Keratinocyte (primary cell): Measurements from ENCODE around the gene LAMA2. TPM values are rescaled to one million over a fixed set of nuclear protein-coding genes. Genes with fewer than 3 reads are reported as not detected.

Experiments used
- DNase-seq: peaks from one replicate; pipeline ENCODE4 v3.0.0-alpha.2; 2011; ENCODE audit warnings: low read depth, missing footprints, low spot score
- FAIRE-seq: peaks from 2 replicates; lab custom pipeline; 2011; peaks lifted over from hg19 to GRCh38; lab: Jason Lieb, UNC
- H2AFZ ChIP-seq: 2 replicates; pipeline ENCODE4 v1.6.0; 2012; ENCODE audit warnings: low read length, control low read depth, inconsistent platforms; ENCODE audit not compliant: control insufficient read depth
- H3K27ac ChIP-seq: 2 replicates; pipeline ENCODE4 v1.5.1; 2011; ENCODE audit warnings: low read length; ENCODE audit not compliant: control insufficient read depth, insufficient read depth
- H3K27me3 ChIP-seq: 3 replicates; pipeline ENCODE4 v1.6.0; 2011; ENCODE audit warnings: low read length; ENCODE audit not compliant: control insufficient read depth, insufficient read depth; ENCODE audit errors: extremely low read depth
- H3K36me3 ChIP-seq, 2 experiments: 2 replicates in 1 of 2; 3 replicates in 1 of 2; pipeline ENCODE4 v1.5.1; 2011; ENCODE audit warnings: low read length in 2 of 2, mild to moderate bottlenecking in 1 of 2; ENCODE audit not compliant: control insufficient read depth in 2 of 2, insufficient read depth in 2 of 2; ENCODE audit errors: extremely low read depth in 1 of 2
- H3K4me1 ChIP-seq: 3 replicates; pipeline ENCODE4 v1.5.1; 2011; ENCODE audit warnings: low read length; ENCODE audit not compliant: control insufficient read depth, insufficient read depth; ENCODE audit errors: extremely low read depth
- H3K4me2 ChIP-seq: 3 replicates; pipeline ENCODE4 v1.6.0; 2011; ENCODE audit warnings: low read depth, low read length; ENCODE audit not compliant: control insufficient read depth, insufficient read depth; ENCODE audit errors: extremely low read depth
- H3K4me3 ChIP-seq, 3 experiments: fragments of 200-600 bp in 1 of 3; sonication (generic) in 1 of 3; 2 replicates in 2 of 3; 3 replicates in 1 of 3; pipeline ENCODE4 v1.5.1; 2011 to 2016; ENCODE audit warnings: low read length in 3 of 3, mild to moderate bottlenecking in 3 of 3, control low read depth in 2 of 3, inconsistent platforms in 1 of 3, low read depth in 1 of 3, mixed read lengths in 1 of 3, mixed run types in 1 of 3, moderate library complexity in 1 of 3; ENCODE audit not compliant: control insufficient read depth in 2 of 3, insufficient read depth in 2 of 3; ENCODE audit errors: extremely low read depth in 1 of 3
- H3K79me2 ChIP-seq: 2 replicates; pipeline ENCODE4 v1.6.0; 2012; ENCODE audit warnings: low read length; ENCODE audit not compliant: control insufficient read depth, insufficient read depth
- H3K9ac ChIP-seq: 3 replicates; pipeline ENCODE4 v1.6.0; 2011; ENCODE audit warnings: low read length; ENCODE audit not compliant: control insufficient read depth, insufficient read depth; ENCODE audit errors: extremely low read depth
- H3K9me1 ChIP-seq: 3 replicates; pipeline ENCODE4 v1.6.0; 2011; ENCODE audit warnings: low read length; ENCODE audit not compliant: control insufficient read depth, insufficient read depth; ENCODE audit errors: extremely low read depth
- H3K9me3 ChIP-seq: 2 replicates; pipeline ENCODE4 v1.5.1; 2012; ENCODE audit warnings: low read depth, low read length; ENCODE audit not compliant: control insufficient read depth
- H4K20me1 ChIP-seq: 3 replicates; pipeline ENCODE4 v1.6.0; 2011; ENCODE audit warnings: low read length; ENCODE audit not compliant: control insufficient read depth, insufficient read depth; ENCODE audit errors: extremely low read depth
- EZH2 ChIP-seq: IDR thresholded peaks from one replicate; pipeline ENCODE4 v1.6.1; 2012; ENCODE audit warnings: inconsistent platforms, mild to moderate bottlenecking, low read length, moderate library complexity
- dilution Hi-C: fragments of 300-500 bp; cut with MboI; formaldehyde crosslinking; loops from one replicate; pipeline ENCODE4 v1.7.0; 2020; ENCODE audit warnings: low sequenced_read_pairs; ENCODE audit not compliant: extremely low pct_ligation_motif_present
- polyA plus RNA-seq, 5 experiments: library from polyadenylated mRNA; depleted of rRNA in 3 of 5; stranded (reverse) in 3 of 5; stranded (forward) in 1 of 5; unstranded in 1 of 5; fragments of >200 nt; gene quantifications; 1 replicate in 1 of 5; 2 replicates in 3 of 5; 3 replicates in 1 of 5; pipeline versions ENCODE4 v1.2.1 to v1.2.3, GENCODE V29; 2011 to 2012; ENCODE audit warnings: missing spikeins in 2 of 5, low read depth in 1 of 5, low replicate concordance in 1 of 5
- TF ChIP-seq, protein P1 (sequence below), 3 experiments: IDR thresholded peaks in 1 of 3; conservative IDR thresholded peaks in 1 of 3; optimal IDR thresholded peaks in 1 of 3; 2 replicates in 2 of 3; 3 replicates in 1 of 3; pipeline versions ENCODE3 to v1.5.1; 2011; ENCODE audit warnings: low read length in 3 of 3, mild to moderate bottlenecking in 3 of 3, moderate library complexity in 2 of 3, control low read depth in 1 of 3, inconsistent platforms in 1 of 3; ENCODE audit not compliant: insufficient read depth in 2 of 3; ENCODE audit errors: extremely low read depth in 1 of 3

The LAMA2 gene
- polyA plus RNA-seq, 1 donor (not counting 4 experiments of a cell fraction or from before 2014, with no cell fraction given): 1.4 TPM

DNA sequence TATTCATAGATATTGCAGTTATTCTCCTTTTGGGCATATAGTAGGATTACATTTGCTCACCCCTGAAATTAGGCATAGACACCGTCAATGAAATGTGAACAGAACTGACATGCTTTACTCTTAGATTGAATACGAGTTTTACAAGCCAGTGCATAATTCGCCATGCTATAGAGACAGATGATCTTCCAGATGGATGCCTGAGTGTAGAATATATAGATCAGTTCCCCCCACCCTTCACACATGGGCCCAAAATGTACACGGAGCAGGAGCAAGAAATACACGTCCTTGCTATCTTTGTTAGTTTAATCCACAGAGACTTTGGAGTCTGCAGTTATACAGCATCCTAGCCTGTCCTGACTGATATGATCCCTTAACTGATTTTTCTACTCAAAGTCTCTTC lies 47.4 kb downstream of the LAMA2 start:
- peaks cover 21% of the 10 kb centered on the region for H3K27me3 ChIP-seq
- DNase-seq: no peak
- H3K4me3 ChIP-seq: no peak overlapping the region
- TF ChIP-seq, protein P1, sequence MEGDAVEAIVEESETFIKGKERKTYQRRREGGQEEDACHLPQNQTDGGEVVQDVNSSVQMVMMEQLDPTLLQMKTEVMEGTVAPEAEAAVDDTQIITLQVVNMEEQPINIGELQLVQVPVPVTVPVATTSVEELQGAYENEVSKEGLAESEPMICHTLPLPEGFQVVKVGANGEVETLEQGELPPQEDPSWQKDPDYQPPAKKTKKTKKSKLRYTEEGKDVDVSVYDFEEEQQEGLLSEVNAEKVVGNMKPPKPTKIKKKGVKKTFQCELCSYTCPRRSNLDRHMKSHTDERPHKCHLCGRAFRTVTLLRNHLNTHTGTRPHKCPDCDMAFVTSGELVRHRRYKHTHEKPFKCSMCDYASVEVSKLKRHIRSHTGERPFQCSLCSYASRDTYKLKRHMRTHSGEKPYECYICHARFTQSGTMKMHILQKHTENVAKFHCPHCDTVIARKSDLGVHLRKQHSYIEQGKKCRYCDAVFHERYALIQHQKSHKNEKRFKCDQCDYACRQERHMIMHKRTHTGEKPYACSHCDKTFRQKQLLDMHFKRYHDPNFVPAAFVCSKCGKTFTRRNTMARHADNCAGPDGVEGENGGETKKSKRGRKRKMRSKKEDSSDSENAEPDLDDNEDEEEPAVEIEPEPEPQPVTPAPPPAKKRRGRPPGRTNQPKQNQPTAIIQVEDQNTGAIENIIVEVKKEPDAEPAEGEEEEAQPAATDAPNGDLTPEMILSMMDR (optimal IDR thresholded peaks at IDR 0.05 in 1 of 3, IDR thresholded peaks at IDR 0.05 in 1 of 3, conservative IDR thresholded peaks at IDR 0.05 in 1 of 3; ENCODE audit: extremely low read depth in 1 of 3, insufficient read depth in 2 of 3, low read length in 3 of 3): no peak
- no peak for TF ChIP-seq EZH2
- no peak overlapping the region for H3K4me2 ChIP-seq
- H3K9me1 ChIP-seq: no peaks in the 10 kb centered on the region
- H4K20me1 ChIP-seq: no peaks in the 10 kb centered on the region
- no peaks in the 10 kb centered on the region for H3K36me3 ChIP-seq
- H3K27ac ChIP-seq: no peak overlapping the region
- H3K9ac ChIP-seq: no peak overlapping the region
- dilution Hi-C loops: no loop called here
- no peaks in the 10 kb centered on the region for H3K9me3 ChIP-seq
- no peak for FAIRE-seq
- no peaks in the 10 kb centered on the region for H3K4me1 ChIP-seq
- no peaks in the 10 kb centered on the region for H3K79me2 ChIP-seq
- no peak overlapping the region for H2AFZ ChIP-seq

- H3K79me2 ChIP-seq: no peaks in the 10 kb centered on the region
- dilution Hi-C loops: no loop called here
- H3K27me3 ChIP-seq: peaks cover 21% of the 10 kb centered on the region
- no peak overlapping the region for H2AFZ ChIP-seq
- H3K9ac ChIP-seq: no peak overlapping the region
- H3K4me2 ChIP-seq: no peak overlapping the region
- no peaks in the 10 kb centered on the region for H4K20me1 ChIP-seq
- TF ChIP-seq EZH2: no peak
- TF ChIP-seq, protein P1 (optimal IDR thresholded peaks at IDR 0.05 in 1 of 3, IDR thresholded peaks at IDR 0.05 in 1 of 3, conservative IDR thresholded peaks at IDR 0.05 in 1 of 3; ENCODE audit: extremely low read depth in 1 of 3, insufficient read depth in 2 of 3, low read length in 3 of 3): no peak
- no peaks in the 10 kb centered on the region for H3K36me3 ChIP-seq
- no peaks in the 10 kb centered on the region for H3K9me3 ChIP-seq
- DNase-seq (no peak), FAIRE-seq (peak; percentile 76)
- no peak overlapping the region for H3K27ac ChIP-seq
- H3K9me1 ChIP-seq: no peaks in the 10 kb centered on the region
- H3K4me1 ChIP-seq: no peaks in the 10 kb centered on the region
- H3K4me3 ChIP-seq: no peak overlapping the region
These were observed 49.1 kb downstream of the LAMA2 start for GRCh38 chr6:128932061-128932460.
